OCI-LY3 (cell line): ENCODE measurements around the gene VNN1.

Source experiments
- CTCF ChIP-seq: fragments of 200-600, 300-600 bp; sonication (generic); IDR thresholded peaks from 2 replicates; pipeline ENCODE4 v1.5.1; 2014; ENCODE audit warnings: antibody characterized with exemption, low read length, low read depth
- EZH2phosphoT487 ChIP-seq: fragments of 200-600 bp; shearing (Covaris generic); IDR thresholded peaks from 2 replicates; pipeline ENCODE4 v1.6.1; 2018; ENCODE audit warnings: antibody characterized with exemption, mixed run types, low read depth

- TF ChIP-seq CTCF (no peak), EZH2phosphoT487 (no peak)
These were observed 28.6 kb upstream of the VNN1 start for GRCh38 chr6:132742495-132742894.
